ENCODE measurements around the gene ARSA.

Gene ARSA

DNA sequence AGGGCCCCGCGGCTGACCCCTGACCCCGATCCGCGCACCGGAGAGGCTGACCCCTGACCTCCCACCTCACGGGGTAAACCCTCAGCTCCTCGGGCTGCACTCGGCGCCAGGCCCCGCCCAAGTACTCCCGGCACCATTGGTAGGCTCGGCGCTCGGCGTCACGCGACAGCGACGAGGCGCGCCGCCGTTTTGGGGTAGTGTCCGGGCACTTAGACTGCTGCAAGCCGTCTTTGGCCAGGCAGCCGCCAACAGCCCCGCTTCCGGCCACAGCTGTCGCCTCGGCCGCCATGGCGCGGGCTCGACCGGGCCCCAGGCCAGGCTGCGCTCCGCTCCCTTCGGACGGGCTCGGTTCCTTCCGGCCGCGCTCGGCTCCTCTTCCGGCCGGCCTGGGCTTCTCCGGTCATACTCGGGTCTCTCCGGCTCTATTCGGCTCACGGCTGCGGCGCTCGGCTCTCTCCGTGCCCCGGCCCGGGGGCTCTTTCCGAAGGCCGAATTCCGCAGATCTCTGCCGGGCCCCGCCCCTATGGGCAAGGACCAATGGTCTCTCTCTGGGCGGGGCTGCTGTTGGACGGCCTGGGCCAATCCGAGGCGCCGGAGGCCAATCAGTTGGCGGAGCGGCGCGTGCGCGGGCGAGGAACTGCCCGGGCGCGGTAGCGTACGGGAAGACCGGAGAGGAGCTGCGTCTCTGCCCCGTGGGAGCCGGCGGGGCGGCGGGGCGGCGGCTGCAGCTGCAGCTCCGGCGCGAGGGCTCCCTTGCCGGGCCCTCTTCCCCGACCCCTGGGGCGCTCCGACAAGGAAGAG lies 45.3 kb downstream of the ARSA start, which contains the start of gene CHKB (continued):
- TF ChIP-seq, protein P1, sequence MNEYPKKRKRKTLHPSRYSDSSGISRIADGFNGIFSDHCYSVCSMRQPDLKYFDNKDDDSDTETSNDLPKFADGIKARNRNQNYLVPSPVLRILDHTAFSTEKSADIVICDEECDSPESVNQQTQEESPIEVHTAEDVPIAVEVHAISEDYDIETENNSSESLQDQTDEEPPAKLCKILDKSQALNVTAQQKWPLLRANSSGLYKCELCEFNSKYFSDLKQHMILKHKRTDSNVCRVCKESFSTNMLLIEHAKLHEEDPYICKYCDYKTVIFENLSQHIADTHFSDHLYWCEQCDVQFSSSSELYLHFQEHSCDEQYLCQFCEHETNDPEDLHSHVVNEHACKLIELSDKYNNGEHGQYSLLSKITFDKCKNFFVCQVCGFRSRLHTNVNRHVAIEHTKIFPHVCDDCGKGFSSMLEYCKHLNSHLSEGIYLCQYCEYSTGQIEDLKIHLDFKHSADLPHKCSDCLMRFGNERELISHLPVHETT (tag by site-specific recombination; IDR thresholded peaks at IDR 0.05): no peak
- TF ChIP-seq, protein P2, sequence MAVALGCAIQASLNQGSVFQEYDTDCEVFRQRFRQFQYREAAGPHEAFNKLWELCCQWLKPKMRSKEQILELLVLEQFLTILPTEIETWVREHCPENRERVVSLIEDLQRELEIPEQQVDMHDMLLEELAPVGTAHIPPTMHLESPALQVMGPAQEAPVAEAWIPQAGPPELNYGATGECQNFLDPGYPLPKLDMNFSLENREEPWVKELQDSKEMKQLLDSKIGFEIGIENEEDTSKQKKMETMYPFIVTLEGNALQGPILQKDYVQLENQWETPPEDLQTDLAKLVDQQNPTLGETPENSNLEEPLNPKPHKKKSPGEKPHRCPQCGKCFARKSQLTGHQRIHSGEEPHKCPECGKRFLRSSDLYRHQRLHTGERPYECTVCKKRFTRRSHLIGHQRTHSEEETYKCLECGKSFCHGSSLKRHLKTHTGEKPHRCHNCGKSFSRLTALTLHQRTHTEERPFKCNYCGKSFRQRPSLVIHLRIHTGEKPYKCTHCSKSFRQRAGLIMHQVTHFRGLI (tag by site-specific recombination; IDR thresholded peaks at IDR 0.05): peak; percentile 68
- peak; percentile 63 for TF ChIP-seq KLF9 (tag by site-specific recombination; IDR thresholded peaks at IDR 0.05; ENCODE audit: low read depth)
- TF ChIP-seq ZBTB1 (tag by site-specific recombination; IDR thresholded peaks at IDR 0.05): peak; percentile 23; the same call in 1 of the 2 replicates
- TF ChIP-seq, protein P3, sequence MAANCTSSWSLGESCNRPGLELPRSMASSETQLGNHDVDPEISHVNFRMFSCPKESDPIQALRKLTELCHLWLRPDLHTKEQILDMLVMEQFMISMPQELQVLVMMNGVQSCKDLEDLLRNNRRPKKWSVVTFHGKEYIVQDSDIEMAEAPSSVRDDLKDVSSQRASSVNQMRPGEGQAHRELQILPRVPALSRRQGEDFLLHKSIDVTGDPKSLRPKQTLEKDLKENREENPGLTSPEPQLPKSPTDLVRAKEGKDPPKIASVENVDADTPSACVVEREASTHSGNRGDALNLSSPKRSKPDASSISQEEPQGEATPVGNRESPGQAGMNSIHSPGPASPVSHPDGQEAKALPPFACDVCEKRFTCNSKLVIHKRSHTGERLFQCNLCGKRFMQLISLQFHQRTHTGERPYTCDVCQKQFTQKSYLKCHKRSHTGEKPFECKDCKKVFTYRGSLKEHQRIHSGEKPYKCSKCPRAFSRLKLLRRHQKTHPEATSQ (tag by site-specific recombination; IDR thresholded peaks at IDR 0.05): peak; percentile 38; the same call in 1 of the 2 replicates
- peak; percentile 65; the same call in 1 of the 2 replicates for TF ChIP-seq KLF7 (tag by site-specific recombination; IDR thresholded peaks at IDR 0.05; ENCODE audit: borderline replicate concordance)
- TF ChIP-seq ZXDB (tag by site-specific recombination; IDR thresholded peaks at IDR 0.05): peak; percentile 69
- TF ChIP-seq, protein P4, sequence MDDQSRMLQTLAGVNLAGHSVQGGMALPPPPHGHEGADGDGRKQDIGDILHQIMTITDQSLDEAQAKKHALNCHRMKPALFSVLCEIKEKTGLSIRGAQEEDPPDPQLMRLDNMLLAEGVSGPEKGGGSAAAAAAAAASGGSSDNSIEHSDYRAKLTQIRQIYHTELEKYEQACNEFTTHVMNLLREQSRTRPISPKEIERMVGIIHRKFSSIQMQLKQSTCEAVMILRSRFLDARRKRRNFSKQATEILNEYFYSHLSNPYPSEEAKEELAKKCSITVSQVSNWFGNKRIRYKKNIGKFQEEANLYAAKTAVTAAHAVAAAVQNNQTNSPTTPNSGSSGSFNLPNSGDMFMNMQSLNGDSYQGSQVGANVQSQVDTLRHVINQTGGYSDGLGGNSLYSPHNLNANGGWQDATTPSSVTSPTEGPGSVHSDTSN (CRISPR knock-in tag; IDR thresholded peaks at IDR 0.05): peak; percentile 70
- TF ChIP-seq, protein P5, sequence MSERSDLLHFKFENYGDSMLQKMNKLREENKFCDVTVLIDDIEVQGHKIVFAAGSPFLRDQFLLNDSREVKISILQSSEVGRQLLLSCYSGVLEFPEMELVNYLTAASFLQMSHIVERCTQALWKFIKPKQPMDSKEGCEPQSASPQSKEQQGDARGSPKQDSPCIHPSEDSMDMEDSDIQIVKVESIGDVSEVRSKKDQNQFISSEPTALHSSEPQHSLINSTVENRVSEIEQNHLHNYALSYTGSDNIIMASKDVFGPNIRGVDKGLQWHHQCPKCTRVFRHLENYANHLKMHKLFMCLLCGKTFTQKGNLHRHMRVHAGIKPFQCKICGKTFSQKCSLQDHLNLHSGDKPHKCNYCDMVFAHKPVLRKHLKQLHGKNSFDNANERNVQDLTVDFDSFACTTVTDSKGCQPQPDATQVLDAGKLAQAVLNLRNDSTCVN (tag by site-specific recombination; optimal IDR thresholded peaks at IDR 0.05): peak; percentile 94
- TF ChIP-seq ZNF121 (tag by site-specific recombination; IDR thresholded peaks at IDR 0.05): peak; percentile 87; the same call in 1 of the 2 replicates
- TF ChIP-seq ZNF660 (tag by site-specific recombination; IDR thresholded peaks at IDR 0.05): peak; percentile 63
- peak; percentile 86 for TF ChIP-seq SP2 (tag by site-specific recombination; IDR thresholded peaks at IDR 0.05)
- TF ChIP-seq IKZF3 (tag by site-specific recombination; IDR thresholded peaks at IDR 0.05): 0 out of 2 replicates have a peak, but pooled peaks have one; percentile 12
- peak; percentile 78; the same call in 1 of the 2 replicates for TF ChIP-seq BCL11B (tag by site-specific recombination; IDR thresholded peaks at IDR 0.05; ENCODE audit: low read depth)
- no peak for TF ChIP-seq ZNF548 (tag by site-specific recombination; IDR thresholded peaks at IDR 0.05)
- no peak for TF ChIP-seq MYNN (tag by site-specific recombination; IDR thresholded peaks at IDR 0.05; ENCODE audit: borderline replicate concordance)
- TF ChIP-seq ZBTB17 (tag by site-specific recombination; IDR thresholded peaks at IDR 0.05): peak; percentile 89
- TF ChIP-seq SP3 (tag by site-specific recombination; IDR thresholded peaks at IDR 0.05): peak; percentile 40
- TF ChIP-seq, protein P6, sequence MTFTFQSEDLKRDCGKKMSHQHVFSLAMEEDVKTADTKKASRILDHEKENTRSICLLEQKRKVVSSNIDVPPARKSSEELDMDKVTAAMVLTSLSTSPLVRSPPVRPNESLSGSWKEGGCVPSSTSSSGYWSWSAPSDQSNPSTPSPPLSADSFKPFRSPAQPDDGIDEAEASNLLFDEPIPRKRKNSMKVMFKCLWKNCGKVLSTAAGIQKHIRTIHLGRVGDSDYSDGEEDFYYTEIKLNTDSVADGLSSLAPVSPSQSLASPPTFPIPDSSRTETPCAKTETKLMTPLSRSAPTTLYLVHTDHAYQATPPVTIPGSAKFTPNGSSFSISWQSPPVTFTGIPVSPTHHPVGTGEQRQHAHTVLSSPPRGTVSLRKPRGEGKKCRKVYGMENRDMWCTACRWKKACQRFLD (tag by site-specific recombination; IDR thresholded peaks at IDR 0.05): no peak
- TF ChIP-seq ZNF610 (tag by site-specific recombination; IDR thresholded peaks at IDR 0.05; ENCODE audit: borderline replicate concordance): peak; percentile 34
- peak; percentile 44; the same call in 1 of the 2 replicates for TF ChIP-seq KLF8 (tag by site-specific recombination; IDR thresholded peaks at IDR 0.05)
- TF ChIP-seq, protein P7, sequence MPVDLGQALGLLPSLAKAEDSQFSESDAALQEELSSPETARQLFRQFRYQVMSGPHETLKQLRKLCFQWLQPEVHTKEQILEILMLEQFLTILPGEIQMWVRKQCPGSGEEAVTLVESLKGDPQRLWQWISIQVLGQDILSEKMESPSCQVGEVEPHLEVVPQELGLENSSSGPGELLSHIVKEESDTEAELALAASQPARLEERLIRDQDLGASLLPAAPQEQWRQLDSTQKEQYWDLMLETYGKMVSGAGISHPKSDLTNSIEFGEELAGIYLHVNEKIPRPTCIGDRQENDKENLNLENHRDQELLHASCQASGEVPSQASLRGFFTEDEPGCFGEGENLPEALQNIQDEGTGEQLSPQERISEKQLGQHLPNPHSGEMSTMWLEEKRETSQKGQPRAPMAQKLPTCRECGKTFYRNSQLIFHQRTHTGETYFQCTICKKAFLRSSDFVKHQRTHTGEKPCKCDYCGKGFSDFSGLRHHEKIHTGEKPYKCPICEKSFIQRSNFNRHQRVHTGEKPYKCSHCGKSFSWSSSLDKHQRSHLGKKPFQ (tag by site-specific recombination; IDR thresholded peaks at IDR 0.05): no peak
- no peak for TF ChIP-seq ZNF747 (tag by site-specific recombination; IDR thresholded peaks at IDR 0.05)
- TF ChIP-seq, protein P8, sequence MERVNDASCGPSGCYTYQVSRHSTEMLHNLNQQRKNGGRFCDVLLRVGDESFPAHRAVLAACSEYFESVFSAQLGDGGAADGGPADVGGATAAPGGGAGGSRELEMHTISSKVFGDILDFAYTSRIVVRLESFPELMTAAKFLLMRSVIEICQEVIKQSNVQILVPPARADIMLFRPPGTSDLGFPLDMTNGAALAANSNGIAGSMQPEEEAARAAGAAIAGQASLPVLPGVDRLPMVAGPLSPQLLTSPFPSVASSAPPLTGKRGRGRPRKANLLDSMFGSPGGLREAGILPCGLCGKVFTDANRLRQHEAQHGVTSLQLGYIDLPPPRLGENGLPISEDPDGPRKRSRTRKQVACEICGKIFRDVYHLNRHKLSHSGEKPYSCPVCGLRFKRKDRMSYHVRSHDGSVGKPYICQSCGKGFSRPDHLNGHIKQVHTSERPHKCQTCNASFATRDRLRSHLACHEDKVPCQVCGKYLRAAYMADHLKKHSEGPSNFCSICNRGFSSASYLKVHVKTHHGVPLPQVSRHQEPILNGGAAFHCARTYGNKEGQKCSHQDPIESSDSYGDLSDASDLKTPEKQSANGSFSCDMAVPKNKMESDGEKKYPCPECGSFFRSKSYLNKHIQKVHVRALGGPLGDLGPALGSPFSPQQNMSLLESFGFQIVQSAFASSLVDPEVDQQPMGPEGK (tag by site-specific recombination; IDR thresholded peaks at IDR 0.05): 0 out of 2 replicates have a peak, but pooled peaks have one; percentile 42
- TF ChIP-seq KLF10 (tag by site-specific recombination; IDR thresholded peaks at IDR 0.05): no peak; the same call in 1 of the 2 replicates
